Neuronal stem cell (in vitro differentiated cells): Measurements from ENCODE around the gene CCM2.

Experiments
- DNase-seq: peaks from one replicate; pipeline ENCODE4 v3.0.0-alpha.2; 2013; ENCODE audit warnings: low spot score
- H2AFZ ChIP-seq: one replicate; pipeline ENCODE4 v1.6.1; 2013; ENCODE audit warnings: mild to moderate bottlenecking, low read length, inconsistent platforms
- H2AK5ac ChIP-seq: 2 replicates; pipeline ENCODE4 v1.6.1; 2013; ENCODE audit warnings: low read depth, mild to moderate bottlenecking, inconsistent platforms, low read length, moderate library complexity, mixed read lengths
- H2BK120ac ChIP-seq: 2 replicates; pipeline ENCODE4 v1.6.1; 2013; ENCODE audit warnings: low read depth, mild to moderate bottlenecking, inconsistent platforms, low read length, moderate library complexity, mixed read lengths
- H2BK12ac ChIP-seq: one replicate; pipeline ENCODE4 v1.6.1; 2013; ENCODE audit warnings: low read length, inconsistent platforms
- H2BK15ac ChIP-seq: 2 replicates; pipeline ENCODE4 v1.6.1; 2013; ENCODE audit warnings: mild to moderate bottlenecking, low read length, inconsistent platforms, mixed read lengths
- H2BK5ac ChIP-seq: one replicate; pipeline ENCODE4 v1.6.1; 2013; ENCODE audit warnings: inconsistent platforms, mild to moderate bottlenecking, low read length, moderate library complexity
- H3K14ac ChIP-seq: one replicate; pipeline ENCODE4 v1.6.1; 2013; ENCODE audit warnings: low read length, inconsistent platforms
- H3K18ac ChIP-seq: 2 replicates; pipeline ENCODE4 v1.6.1; 2013; ENCODE audit warnings: low read length, inconsistent platforms
- H3K23ac ChIP-seq: 2 replicates; pipeline ENCODE4 v1.6.1; 2013; ENCODE audit warnings: low read depth, mild to moderate bottlenecking, mixed read lengths, low read length, inconsistent platforms; ENCODE audit not compliant: poor library complexity
- H3K27ac ChIP-seq: replicated peaks from 3 replicates; pipeline ENCODE4 v1.5.1; 2013; ENCODE audit warnings: low read length, inconsistent platforms
- H3K27me3 ChIP-seq, 3 experiments: 2 replicates each; pipeline ENCODE4 v1.6.1; 2013; ENCODE audit warnings: low read length in 3 of 3, mild to moderate bottlenecking in 2 of 3, inconsistent platforms in 1 of 3, low read depth in 1 of 3, mixed read lengths in 1 of 3, moderate library complexity in 1 of 3; ENCODE audit not compliant: control insufficient read depth in 3 of 3, insufficient read depth in 3 of 3
- H3K36me3 ChIP-seq, 2 donors: replicated peaks in 1 of 2; 2 replicates each; pipeline ENCODE4 v1.6.1; 2013; ENCODE audit warnings: low read length in 2 of 2; ENCODE audit not compliant: control insufficient read depth in 2 of 2, insufficient read depth in 2 of 2
- H3K4ac ChIP-seq: 2 replicates; pipeline ENCODE4 v1.6.1; 2013; ENCODE audit warnings: inconsistent platforms, mild to moderate bottlenecking, low read length, moderate library complexity
- H3K4me1 ChIP-seq, 2 donors: 1 replicate in 1 of 2; 2 replicates in 1 of 2; pipeline ENCODE4 v1.6.1; 2013; ENCODE audit warnings: low read length in 2 of 2, low read depth in 1 of 2; ENCODE audit not compliant: control insufficient read depth in 2 of 2, insufficient read depth in 1 of 2
- H3K4me2 ChIP-seq: one replicate; pipeline ENCODE4 v1.6.1; 2013; ENCODE audit warnings: mild to moderate bottlenecking, low read length, inconsistent platforms; ENCODE audit not compliant: insufficient read depth, poor library complexity, severe bottlenecking
- H3K4me3 ChIP-seq, 2 donors: 2 replicates each; pipeline ENCODE4 v1.5.1; 2013; ENCODE audit warnings: low read length in 2 of 2, mild to moderate bottlenecking in 2 of 2, inconsistent platforms in 1 of 2, moderate library complexity in 1 of 2
- H3K79me1 ChIP-seq: one replicate; pipeline ENCODE4 v1.6.1; 2013; ENCODE audit warnings: low read depth, mild to moderate bottlenecking, inconsistent platforms, low read length, moderate library complexity
- H3K9ac ChIP-seq: one replicate; pipeline ENCODE4 v1.6.1; 2013; ENCODE audit warnings: mild to moderate bottlenecking, low read depth, low read length, inconsistent platforms; ENCODE audit not compliant: poor library complexity
- H3K9me3 ChIP-seq, 2 donors: replicated peaks in 1 of 2; 2 replicates each; pipeline versions ENCODE3 to v1.6.1; 2013; ENCODE audit warnings: low read length in 2 of 2, mild to moderate bottlenecking in 2 of 2, inconsistent platforms in 1 of 2, low read depth in 1 of 2, mixed read lengths in 1 of 2, moderate library complexity in 1 of 2; ENCODE audit not compliant: control insufficient read depth in 2 of 2, insufficient read depth in 1 of 2
- H4K8ac ChIP-seq: one replicate; pipeline ENCODE4 v1.6.1; 2013; ENCODE audit warnings: low read depth, mild to moderate bottlenecking, inconsistent platforms, low read length, moderate library complexity
- H4K91ac ChIP-seq: one replicate; pipeline ENCODE4 v1.6.1; 2013; ENCODE audit warnings: low read length, low read depth, mild to moderate bottlenecking, inconsistent platforms; ENCODE audit not compliant: poor library complexity
- WGBS, 2 donors: extraction: QIAGEN DNeasy Blood & Tissue Kit; methylation state at CpG; one replicate each; pipeline ENCODE4 v1.1.7; 2013; ENCODE audit warnings: missing lambda C conversion rate in 2 of 2, mixed read lengths in 1 of 2; ENCODE audit not compliant: insufficient read length in 2 of 2, insufficient replicate concordance in 1 of 2; ENCODE audit errors: extremely low coverage in 2 of 2; 5-methylcytosine and 5-hydroxymethylcytosine counted together

The CCM2 gene

GRCh38 chr7:45017253-45017652 lies 17.3 kb downstream of the CCM2 start:
- no peak overlapping the region for H2BK120ac ChIP-seq
- H3K4me1 ChIP-seq, result peaks cover 6% of the 10 kb centered on the region in 2 donors
- no peak overlapping the region for H2BK15ac ChIP-seq
- H4K91ac ChIP-seq, result no peak overlapping the region
- H3K23ac ChIP-seq, result no peak overlapping the region
- H2BK5ac ChIP-seq, result no peak overlapping the region
- peaks cover 3 to 9% of the 10 kb centered on the region in 2 donors for H3K9me3 ChIP-seq
- no peak overlapping the region for H2AFZ ChIP-seq
- peaks cover 1% of the 10 kb centered on the region for H3K79me1 ChIP-seq
- no peak overlapping the region for H2BK12ac ChIP-seq
- no peak for DNase-seq
- H3K27me3 ChIP-seq, result no peaks in the 10 kb centered on the region
- peaks cover 5 to 13% of the 10 kb centered on the region in 2 donors for H3K36me3 ChIP-seq
- H3K4me3 ChIP-seq, result no peak overlapping the region
- H3K14ac ChIP-seq, result no peak overlapping the region
- H3K27ac ChIP-seq, result no peak overlapping the region
- no peak overlapping the region for H3K18ac ChIP-seq
- H3K4me2 ChIP-seq, result no peak overlapping the region
- no peak overlapping the region for H3K9ac ChIP-seq
- WGBS, 2 donors, result no CpG with 5 or more reads among the region's 3 CpGs
- no peak overlapping the region for H4K8ac ChIP-seq
- no peak overlapping the region for H2AK5ac ChIP-seq
- no peak overlapping the region for H3K4ac ChIP-seq

- no peak for DNase-seq
- H2BK5ac ChIP-seq, result no peak overlapping the region
- no peak overlapping the region for H3K9ac ChIP-seq
- H2BK15ac ChIP-seq, result no peak overlapping the region
- H3K4ac ChIP-seq, result no peak overlapping the region
- no peak overlapping the region for H2AFZ ChIP-seq
- no peak overlapping the region for H3K27ac ChIP-seq
- peaks cover 1 to 3% of the 10 kb centered on the region in 2 donors for H3K4me1 ChIP-seq
- no peak overlapping the region for H3K23ac ChIP-seq
- no peak overlapping the region for H4K8ac ChIP-seq
- peaks cover 2% of the 10 kb centered on the region for H3K79me1 ChIP-seq
- no peak overlapping the region for H3K4me2 ChIP-seq
- no peak overlapping the region for H2BK120ac ChIP-seq
- peaks cover 5 to 13% of the 10 kb centered on the region in 2 donors for H3K36me3 ChIP-seq
- no peak overlapping the region for H3K18ac ChIP-seq
- H3K27me3 ChIP-seq, result no peaks in the 10 kb centered on the region
- peaks cover 3 to 15% of the 10 kb centered on the region in 2 donors for H3K9me3 ChIP-seq
- no peak overlapping the region for H2AK5ac ChIP-seq
- H3K4me3 ChIP-seq, result no peak overlapping the region
- H3K14ac ChIP-seq, result no peak overlapping the region
- H4K91ac ChIP-seq, result no peak overlapping the region
- no CpG with 5 or more reads among the region's 5 CpGs for WGBS, 2 donors
- no peak overlapping the region for H2BK12ac ChIP-seq
These were observed 20.9 kb downstream of the CCM2 start for GRCh38 chr7:45020915-45021314.

- Histone ChIP-seq H3K4ac (no peak overlapping the region), H2AFZ (no peak overlapping the region), H3K36me3 (peaks cover 5 to 14% of the 10 kb centered on the region in 2 donors), H3K23ac (no peak overlapping the region), H2BK12ac (no peak overlapping the region), H3K14ac (no peak overlapping the region), H3K9ac (no peak overlapping the region), H3K4me1 (peaks cover 1 to 3% of the 10 kb centered on the region in 2 donors), H3K9me3 (peaks cover 3 to 15% of the 10 kb centered on the region in 2 donors), H2BK120ac (no peak overlapping the region), H3K4me2 (no peak overlapping the region), H3K18ac (no peak overlapping the region), H4K91ac (no peak overlapping the region), H3K4me3 (no peak overlapping the region), H4K8ac (no peak overlapping the region), H2BK5ac (no peak overlapping the region), H3K27ac (no peak overlapping the region), H3K79me1 (peaks cover 2% of the 10 kb centered on the region), H3K27me3 (no peaks in the 10 kb centered on the region), H2BK15ac (no peak overlapping the region), H2AK5ac (no peak overlapping the region)
- no CpG with 5 or more reads among the region's 3 CpGs for WGBS, 2 donors
- no peak for DNase-seq
These were observed 21.7 kb downstream of the CCM2 start for GRCh38 chr7:45021604-45022296.

- DNase-seq, result no peak
- WGBS, 2 donors, result no CpG with 5 or more reads among the region's 2 CpGs
- H3K23ac ChIP-seq, result no peak overlapping the region
- H3K4me2 ChIP-seq, result no peak overlapping the region
- peaks cover 5% of the 10 kb centered on the region for H3K79me1 ChIP-seq
- H2BK5ac ChIP-seq, result no peak overlapping the region
- peaks cover 8 to 21% of the 10 kb centered on the region in 2 donors for H3K36me3 ChIP-seq
- peaks cover 1 to 3% of the 10 kb centered on the region in 2 donors for H3K4me1 ChIP-seq
- H4K91ac ChIP-seq, result no peak overlapping the region
- no peak overlapping the region for H3K9ac ChIP-seq
- no peak overlapping the region for H2BK12ac ChIP-seq
- H3K27ac ChIP-seq, result no peak overlapping the region
- H3K4me3 ChIP-seq, result no peak overlapping the region
- H3K9me3 ChIP-seq, result peaks cover 0 to 7% of the 10 kb centered on the region in 2 donors
- no peak overlapping the region for H2BK15ac ChIP-seq
- no peak overlapping the region for H3K18ac ChIP-seq
- H2AK5ac ChIP-seq, result no peak overlapping the region
- no peak overlapping the region for H3K4ac ChIP-seq
- no peak overlapping the region for H2BK120ac ChIP-seq
- H3K27me3 ChIP-seq, result no peaks in the 10 kb centered on the region
- no peak overlapping the region for H2AFZ ChIP-seq
- H4K8ac ChIP-seq, result no peak overlapping the region
- no peak overlapping the region for H3K14ac ChIP-seq
These were observed 24.2 kb downstream of the CCM2 start for GRCh38 chr7:45024126-45024744.
